ENCODE results near the gene CLHC1. TPM values are rescaled to one million over a fixed set of nuclear protein-coding genes. Genes with fewer than 3 reads are reported as not detected.

The CLHC1 gene
- total and polyA plus RNA-seq, 8 donors, result 1.9 to 43.9 (median 6.8) TPM

- intact Hi-C loops (cut with DNase I; ENCODE audit: low total_unique reads), result no loop called here
- WGBS, 5 donors, result 67 to 90% (median 82%) methylated on average over 5 of the region's 5 CpGs
- TF ChIP-seq POLR2AphosphoS5 (IDR thresholded peaks at IDR 0.05), result no peak
- TF ChIP-seq EP300 (IDR thresholded peaks at IDR 0.05), result no peak
- TF ChIP-seq CTCF (IDR thresholded peaks at IDR 0.05), result no peak
- no peak for TF ChIP-seq POLR2A (IDR thresholded peaks at IDR 0.05)
- Histone ChIP-seq H3K36me3 (no peaks in the 10 kb centered on the region), H3K4me3 (no peak overlapping the region), H3K27ac (peak overlapping the region in 4 of 5 donors; percentile 26 to 74 (median 56)), H3K9me3 (no peaks in the 10 kb centered on the region), H3K27me3 (no peaks in the 10 kb centered on the region), H3K4me1 (peaks cover 41 to 80% (median 59%) of the 10 kb centered on the region in 4 donors)
- no peak for DNase-seq
Observed at GRCh38 chr2:55138882-55139229, 93.2 kb downstream of the CLHC1 start.

GRCh38 chr2:55138014-55138881 is 93.8 kb downstream of the CLHC1 start:
- Histone ChIP-seq H3K36me3 (no peaks in the 10 kb centered on the region), H3K4me1 (peaks cover 41 to 87% (median 62%) of the 10 kb centered on the region in 4 donors), H3K27ac (peak overlapping the region; percentile 12 to 74 (median 46)), H3K9me3 (no peaks in the 10 kb centered on the region), H3K27me3 (no peaks in the 10 kb centered on the region), H3K4me3 (no peak overlapping the region)
- no peak for DNase-seq
- TF ChIP-seq POLR2AphosphoS5 (IDR thresholded peaks at IDR 0.05), result no peak
- TF ChIP-seq CTCF (IDR thresholded peaks at IDR 0.05), result no peak
- no peak for TF ChIP-seq POLR2A (IDR thresholded peaks at IDR 0.05)
- TF ChIP-seq EP300 (IDR thresholded peaks at IDR 0.05), result no peak
- WGBS, 5 donors, result 25 to 38% (median 28%) methylated on average over 12 of the region's 12 CpGs
- intact Hi-C loops (cut with DNase I; ENCODE audit: low total_unique reads), result no loop called here

GRCh38 chr2:55137024-55137958 is 94.8 kb downstream of the CLHC1 start:
- H3K9me3 ChIP-seq, result no peaks in the 10 kb centered on the region
- peak overlapping the region; percentile 19 to 74 (median 46) for H3K27ac ChIP-seq
- H3K27me3 ChIP-seq, result no peaks in the 10 kb centered on the region
- intact Hi-C loops (cut with DNase I; ENCODE audit: low total_unique reads), result no loop called here
- no peak for TF ChIP-seq EP300 (IDR thresholded peaks at IDR 0.05)
- TF ChIP-seq CTCF (IDR thresholded peaks at IDR 0.05), result no peak
- TF ChIP-seq POLR2AphosphoS5 (IDR thresholded peaks at IDR 0.05), result no peak
- TF ChIP-seq POLR2A (IDR thresholded peaks at IDR 0.05), result no peak
- no peaks in the 10 kb centered on the region for H3K36me3 ChIP-seq
- peaks cover 41 to 83% (median 61%) of the 10 kb centered on the region in 4 donors for H3K4me1 ChIP-seq
- DNase-seq, result peak in 1 of 2 donors; percentile 36
- WGBS, 5 donors, result 62 to 68% (median 65%) methylated on average over 22 to 23 of the region's 23 CpGs
- H3K4me3 ChIP-seq, result no peak overlapping the region

- WGBS, 5 donors, result 37 to 42% (median 40%) methylated on average over 4 of the region's 4 CpGs
- Histone ChIP-seq H3K27ac (peak overlapping the region in 4 of 5 donors; percentile 31 to 74 (median 56)), H3K27me3 (no peaks in the 10 kb centered on the region), H3K9me3 (no peaks in the 10 kb centered on the region), H3K4me1 (peaks cover 33 to 73% (median 56%) of the 10 kb centered on the region in 4 donors), H3K36me3 (no peaks in the 10 kb centered on the region), H3K4me3 (no peak overlapping the region)
- TF ChIP-seq EP300 (IDR thresholded peaks at IDR 0.05), result no peak
- no peak for TF ChIP-seq POLR2AphosphoS5 (IDR thresholded peaks at IDR 0.05)
- no peak for TF ChIP-seq CTCF (IDR thresholded peaks at IDR 0.05)
- TF ChIP-seq POLR2A (IDR thresholded peaks at IDR 0.05), result no peak
- peak; percentile 19 to 54 for DNase-seq
- intact Hi-C loops (cut with DNase I; ENCODE audit: low total_unique reads), result no loop called here
Observed at GRCh38 chr2:55136138-55136541, 96.0 kb downstream of the CLHC1 start.

All from stomach (tissue), 9 donors.